Measurements from ENCODE around the gene KIF7. TPM values are rescaled to one million over a fixed set of nuclear protein-coding genes. Genes with fewer than 3 reads are reported as not detected.

The KIF7 gene
- total and polyA plus RNA-seq, 2 of the 8 experiments (the other 6 are each of a cell fraction or from before 2014, with no cell fraction given): 4.9 to 14.0 TPM

DNA sequence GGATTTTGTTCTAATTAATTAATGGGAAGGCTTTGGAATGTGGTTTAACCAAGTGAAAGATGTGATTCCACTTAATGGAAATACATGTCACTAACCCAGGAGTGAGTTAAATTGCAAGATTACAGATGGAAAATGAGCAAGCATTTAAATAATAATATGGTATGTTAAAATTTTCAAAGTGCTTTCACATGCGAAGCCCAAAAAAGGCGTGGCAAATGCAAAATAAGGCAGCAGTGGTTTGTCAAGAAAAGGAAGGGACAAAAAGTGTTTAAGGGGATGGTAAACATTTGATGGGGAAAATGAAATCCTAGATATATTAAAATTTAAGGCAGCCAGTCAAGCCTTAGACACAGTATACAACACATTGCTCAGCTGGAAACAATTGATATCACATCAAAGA lies 77.1 kb downstream of the KIF7 start (continued):
- TF ChIP-seq, protein P1, sequence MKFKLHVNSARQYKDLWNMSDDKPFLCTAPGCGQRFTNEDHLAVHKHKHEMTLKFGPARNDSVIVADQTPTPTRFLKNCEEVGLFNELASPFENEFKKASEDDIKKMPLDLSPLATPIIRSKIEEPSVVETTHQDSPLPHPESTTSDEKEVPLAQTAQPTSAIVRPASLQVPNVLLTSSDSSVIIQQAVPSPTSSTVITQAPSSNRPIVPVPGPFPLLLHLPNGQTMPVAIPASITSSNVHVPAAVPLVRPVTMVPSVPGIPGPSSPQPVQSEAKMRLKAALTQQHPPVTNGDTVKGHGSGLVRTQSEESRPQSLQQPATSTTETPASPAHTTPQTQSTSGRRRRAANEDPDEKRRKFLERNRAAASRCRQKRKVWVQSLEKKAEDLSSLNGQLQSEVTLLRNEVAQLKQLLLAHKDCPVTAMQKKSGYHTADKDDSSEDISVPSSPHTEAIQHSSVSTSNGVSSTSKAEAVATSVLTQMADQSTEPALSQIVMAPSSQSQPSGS (IDR thresholded peaks at IDR 0.05; ENCODE audit: low read length): no peak
- TF ChIP-seq SP1 (IDR thresholded peaks at IDR 0.05; ENCODE audit: low read depth, low read length) (no peak), EZH2 (IDR thresholded peaks at IDR 0.05; ENCODE audit: low read depth, low read length, severe bottlenecking) (no peak), RXRA (IDR thresholded peaks at IDR 0.05; ENCODE audit: insufficient read depth, low read depth, low read length) (no peak), RAD21 (IDR thresholded peaks at IDR 0.05 in 1 of 2, conservative IDR thresholded peaks at IDR 0.05 in 1 of 2; ENCODE audit: low read depth in 2 of 2, low read length in 2 of 2) (no peak)

Other genes starting within 250 kb of the KIF7 start
- 0.46 TPM in 1 of 2 replicates, not detected in the other for gene RHCG, start 158.9 kb downstream of the KIF7 start, total RNA-seq (2021; fragmentation: NEBNext Ultra II Directional; extraction: Animal tissue kit (Norgen Biotek cat#: 25700))
- gene RHCG, start 158.9 kb downstream of the KIF7 start, polyA plus RNA-seq (2011; rRNA removed): 0.53 and 0.68 TPM in 2 replicates
- 34.8 and 37.3 TPM in 2 replicates for gene TICRR, start 80.0 kb downstream of the KIF7 start, total RNA-seq (2021; fragmentation: NEBNext Ultra II Directional; extraction: Animal tissue kit (Norgen Biotek cat#: 25700))
- 13.1 and 15.9 TPM in 2 replicates for gene TICRR, start 80.0 kb downstream of the KIF7 start, polyA plus RNA-seq (2011; rRNA removed)
- gene PLIN1, start 23.9 kb upstream of the KIF7 start, total RNA-seq (2021; fragmentation: NEBNext Ultra II Directional; extraction: Animal tissue kit (Norgen Biotek cat#: 25700)): 0.11 TPM in 1 of 2 replicates, not detected in the other
- gene PLIN1, start 23.9 kb upstream of the KIF7 start, polyA plus RNA-seq (2011; rRNA removed): 0.33 and 0.41 TPM in 2 replicates
- 2.2 and 2.9 TPM in 2 replicates for gene PEX11A, start 35.3 kb upstream of the KIF7 start, total RNA-seq (2021; fragmentation: NEBNext Ultra II Directional; extraction: Animal tissue kit (Norgen Biotek cat#: 25700))
- 2.3 and 3.0 TPM in 2 replicates for gene PEX11A, start 35.3 kb upstream of the KIF7 start, polyA plus RNA-seq (2011; rRNA removed)
- gene WDR93, start 35.3 kb upstream of the KIF7 start, total RNA-seq (2021; fragmentation: NEBNext Ultra II Directional; extraction: Animal tissue kit (Norgen Biotek cat#: 25700)): not detected in 2 replicates
- 0.03 and 0.08 TPM in 2 replicates for gene WDR93, start 35.3 kb upstream of the KIF7 start, polyA plus RNA-seq (2011; rRNA removed)
- gene MESP1, start 95.8 kb upstream of the KIF7 start, total RNA-seq (2021; fragmentation: NEBNext Ultra II Directional; extraction: Animal tissue kit (Norgen Biotek cat#: 25700)): 0.15 TPM in 1 of 2 replicates, not detected in the other
- gene MESP1, start 95.8 kb upstream of the KIF7 start, polyA plus RNA-seq (2011; rRNA removed): 0.23 and 0.28 TPM in 2 replicates
- 0.35 and 0.38 TPM in 2 replicates for gene MESP2, start 120.9 kb upstream of the KIF7 start, total RNA-seq (2021; fragmentation: NEBNext Ultra II Directional; extraction: Animal tissue kit (Norgen Biotek cat#: 25700))
- 0.80 and 1.6 TPM in 2 replicates for gene MESP2, start 120.9 kb upstream of the KIF7 start, polyA plus RNA-seq (2011; rRNA removed)
- gene ANPEP, start 159.4 kb upstream of the KIF7 start, total RNA-seq (2021; fragmentation: NEBNext Ultra II Directional; extraction: Animal tissue kit (Norgen Biotek cat#: 25700)): 1.6 and 2.2 TPM in 2 replicates
- 2.0 and 3.3 TPM in 2 replicates for gene ANPEP, start 159.4 kb upstream of the KIF7 start, polyA plus RNA-seq (2011; rRNA removed)
- gene AP3S2, start 238.5 kb upstream of the KIF7 start, total RNA-seq (2021; fragmentation: NEBNext Ultra II Directional; extraction: Animal tissue kit (Norgen Biotek cat#: 25700)): 42.3 and 45.4 TPM in 2 replicates
- gene AP3S2, start 238.5 kb upstream of the KIF7 start, polyA plus RNA-seq (2011; rRNA removed): 17.5 and 19.2 TPM in 2 replicates